GM10847 (cell line): Measurements from ENCODE around the gene SHC4.

Experiments used
- POLR2A ChIP-seq: IDR thresholded peaks from 2 replicates; pipeline ENCODE4 v1.6.1; 2011; ENCODE audit not compliant: insufficient read length; ENCODE audit errors: extremely low read depth

SHC4 gene

DNA sequence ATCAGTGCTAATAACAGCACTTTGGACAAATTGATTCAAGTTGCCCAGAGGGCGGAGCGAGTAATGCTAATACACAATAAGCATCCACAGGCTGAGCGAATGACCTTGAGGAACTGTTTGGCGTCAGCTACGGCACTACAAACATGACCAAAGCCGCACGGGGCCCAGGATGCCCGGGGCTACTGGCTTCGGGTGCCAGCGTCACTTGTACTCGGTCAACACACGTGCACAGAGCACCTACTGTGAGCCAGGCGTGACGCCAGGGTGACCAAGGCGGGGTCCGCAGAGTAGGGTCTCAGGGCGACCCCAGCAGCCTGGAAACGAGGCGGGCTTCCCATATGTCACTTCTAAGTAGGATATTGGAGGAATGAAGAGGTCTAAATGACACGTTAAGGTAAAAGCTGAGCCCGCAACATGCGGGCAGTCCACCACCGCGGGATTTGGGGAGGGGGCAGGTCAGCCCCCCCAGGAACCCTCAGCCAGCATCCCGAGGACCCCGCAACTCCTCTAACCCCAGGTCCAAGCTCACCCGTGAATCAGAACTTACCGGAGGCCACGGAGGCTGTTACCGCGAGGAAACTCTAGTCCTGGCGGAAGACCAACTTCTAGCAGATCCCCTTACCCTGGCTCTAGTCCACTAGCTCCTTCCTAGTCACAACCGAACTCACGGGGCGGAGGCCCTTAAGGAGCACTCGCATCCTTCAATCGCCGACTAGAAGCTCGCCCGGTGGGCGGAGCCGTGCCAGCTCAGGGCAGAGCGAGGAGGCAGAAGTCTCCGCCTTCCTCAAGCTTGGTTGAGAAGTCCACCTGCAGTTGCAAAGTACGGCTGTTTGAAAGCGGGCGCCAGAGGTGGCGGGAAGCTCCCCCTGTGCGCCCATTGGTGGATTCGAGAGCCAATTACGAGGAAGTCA is 153.1 kb downstream of the SHC4 start, which contains the start of gene CEP152:
CEP152 (minus strand) TSS at position 656 of the 911 bp plus-strand sequence. CDS start 5,420 bp downstream, outside the sequence.
- peak; percentile 34 for TF ChIP-seq POLR2A

DNA sequence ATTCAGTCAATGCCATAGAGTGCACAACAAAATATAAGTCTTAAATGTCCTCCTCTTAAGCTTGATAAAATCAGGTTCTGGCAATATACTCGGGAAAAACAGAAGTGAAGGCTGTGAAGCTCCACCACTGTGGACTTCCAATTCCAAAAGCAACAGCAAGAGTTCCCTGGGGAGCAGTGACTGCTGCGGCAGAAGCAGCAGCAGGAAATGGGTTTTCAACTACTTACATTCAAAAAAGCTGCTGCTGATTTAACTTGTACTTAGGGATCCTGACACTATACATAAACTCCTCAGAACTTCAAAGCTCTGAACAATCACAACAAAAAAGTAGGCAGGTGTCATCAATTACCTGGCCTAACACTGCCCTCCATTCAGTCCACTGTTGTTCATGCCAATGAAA is 157.6 kb downstream of the SHC4 start:
- no peak for TF ChIP-seq POLR2A

DNA sequence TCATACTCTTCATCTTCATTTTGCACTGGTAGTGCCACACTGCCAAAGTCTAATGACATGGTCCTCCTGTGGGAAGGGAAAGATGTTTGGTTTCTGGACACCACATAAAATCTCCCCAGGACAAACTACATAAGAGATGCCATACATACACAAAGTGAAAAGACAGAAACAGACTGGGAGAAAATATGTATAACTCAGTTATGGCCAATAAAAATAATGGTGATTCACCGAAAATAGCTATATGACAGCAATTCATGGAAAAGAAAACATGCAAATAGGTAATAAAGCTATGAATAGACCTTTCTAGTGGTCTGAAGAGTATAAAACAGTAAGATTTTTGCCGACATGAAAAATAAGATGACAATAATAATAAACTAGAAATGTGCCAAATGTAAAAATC is 158.1 kb downstream of the SHC4 start:
- no peak for TF ChIP-seq POLR2A

DNA sequence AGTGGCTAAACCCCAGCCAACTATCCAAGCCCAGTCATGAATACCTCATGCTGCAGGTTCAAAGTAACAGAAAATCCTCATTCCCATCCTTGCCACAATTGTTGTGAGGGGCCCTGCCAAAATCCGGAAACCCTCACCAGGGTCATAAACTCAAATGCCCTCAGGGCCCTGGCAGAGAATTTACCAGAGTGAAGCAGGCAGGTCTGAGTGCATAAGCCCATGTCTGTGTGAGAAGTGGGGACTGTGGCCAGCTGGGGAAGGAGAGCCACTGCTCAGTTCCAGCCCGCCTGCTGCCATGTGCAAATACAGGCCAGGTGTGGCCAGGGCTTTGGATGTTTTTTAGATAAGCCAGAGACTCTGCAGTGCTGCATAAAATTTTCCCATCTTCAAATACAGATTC is 159.8 kb downstream of the SHC4 start:
- no peak for TF ChIP-seq POLR2A

DNA sequence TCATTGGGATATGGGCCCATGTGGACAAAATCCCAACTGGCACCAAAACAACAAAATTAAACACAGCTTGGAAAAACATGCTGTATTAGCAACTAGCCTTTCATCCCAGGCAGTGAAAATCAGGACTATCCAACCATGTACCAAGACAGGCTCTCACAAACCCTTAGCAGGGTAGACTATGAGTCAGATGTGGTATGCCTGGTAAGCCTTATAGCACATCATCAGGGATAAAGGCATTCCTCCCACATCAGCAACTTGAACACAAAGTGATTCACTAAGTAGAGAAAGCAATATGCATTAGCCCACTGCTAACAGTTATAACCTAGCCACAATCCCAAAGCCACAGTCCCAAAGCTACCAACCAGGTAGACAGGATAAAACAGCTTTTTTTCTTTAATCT is 160.9 kb downstream of the SHC4 start:
- no peak for TF ChIP-seq POLR2A

DNA sequence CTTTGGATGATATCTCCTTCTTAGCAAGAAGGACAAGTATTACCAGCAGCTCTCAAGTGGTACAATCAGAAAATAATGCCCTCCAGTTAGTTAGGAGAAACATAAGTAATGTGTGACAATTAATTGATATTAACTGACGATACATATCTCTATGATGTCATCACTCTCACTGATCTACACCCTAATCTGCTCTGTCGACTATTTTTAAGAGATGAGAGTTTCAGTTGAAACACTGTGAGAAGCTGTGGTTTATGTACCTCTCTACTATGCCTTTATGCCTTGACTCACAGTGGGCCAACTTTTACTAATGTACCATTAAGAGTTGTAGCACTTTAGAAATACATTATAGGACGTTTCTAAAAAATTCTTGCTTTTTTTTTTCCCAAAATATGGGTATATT is 161.5 kb downstream of the SHC4 start:
- TF ChIP-seq POLR2A = no peak

DNA sequence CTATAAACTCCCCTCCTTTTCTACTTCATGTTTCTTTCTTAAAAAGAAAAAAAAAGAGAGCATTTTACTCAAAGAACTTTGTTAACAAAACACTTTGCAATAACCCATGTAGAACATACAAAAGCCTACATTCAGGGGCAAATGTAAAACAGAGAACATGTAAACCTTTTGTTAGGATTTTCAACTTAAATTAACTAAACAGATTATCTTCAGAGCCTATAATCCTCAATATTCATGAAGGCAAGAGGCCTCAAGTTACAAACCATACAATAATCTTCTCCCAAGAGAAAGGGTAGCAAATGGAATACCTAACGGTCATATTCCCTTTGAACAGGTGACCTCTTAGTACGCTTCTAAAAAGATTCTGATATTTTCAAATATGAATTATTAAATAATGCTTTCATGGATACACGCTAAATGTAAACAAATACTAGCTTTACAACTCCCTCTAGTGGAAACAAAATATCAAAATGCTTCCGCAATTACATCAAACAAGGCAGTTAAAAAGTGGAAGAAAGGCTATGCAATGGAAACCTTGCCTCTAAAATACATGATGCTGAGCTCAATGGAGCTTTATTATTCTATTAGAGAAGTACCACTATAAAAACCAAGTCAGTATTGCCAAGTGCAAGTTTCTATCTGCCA is 162.8 kb downstream of the SHC4 start:
- TF ChIP-seq POLR2A = no peak

DNA sequence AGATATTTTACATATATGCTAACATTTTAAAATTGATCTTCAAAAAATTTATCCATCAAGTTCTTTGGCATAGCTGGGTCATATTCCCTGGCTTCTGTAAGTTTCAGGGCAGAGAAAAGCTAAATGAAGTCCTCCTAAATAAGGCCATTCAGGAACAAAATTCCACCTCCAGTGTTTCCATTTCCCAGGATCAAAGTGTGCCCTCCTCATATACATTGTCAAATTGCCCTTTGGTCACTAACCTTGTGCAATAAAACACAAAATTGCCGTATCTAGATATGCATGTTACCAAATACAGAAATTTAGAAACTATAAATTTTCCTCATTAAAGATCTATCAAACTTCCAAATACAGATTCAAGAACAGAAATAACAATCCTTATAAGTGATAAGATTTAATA is 163.5 kb downstream of the SHC4 start:
- TF ChIP-seq POLR2A = no peak

DNA sequence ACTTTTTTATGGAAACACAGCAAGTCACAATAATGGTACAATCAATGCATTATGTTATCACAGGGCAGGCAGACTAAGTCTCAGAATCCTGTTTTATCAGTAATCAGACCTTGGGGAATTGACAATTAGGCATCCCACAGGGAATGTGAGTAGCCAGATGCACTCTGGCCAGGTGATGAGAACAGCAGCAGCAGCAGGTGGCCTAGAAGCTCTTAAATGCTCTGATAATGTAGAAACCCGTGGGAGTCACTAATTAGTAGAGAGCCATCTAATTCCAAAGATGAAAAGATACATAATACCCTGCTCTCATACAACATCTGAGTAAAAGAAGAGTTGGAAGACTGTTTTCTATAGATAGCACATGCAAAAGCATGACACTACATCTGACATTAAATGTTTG is 165.4 kb downstream of the SHC4 start:
- TF ChIP-seq POLR2A = no peak

DNA sequence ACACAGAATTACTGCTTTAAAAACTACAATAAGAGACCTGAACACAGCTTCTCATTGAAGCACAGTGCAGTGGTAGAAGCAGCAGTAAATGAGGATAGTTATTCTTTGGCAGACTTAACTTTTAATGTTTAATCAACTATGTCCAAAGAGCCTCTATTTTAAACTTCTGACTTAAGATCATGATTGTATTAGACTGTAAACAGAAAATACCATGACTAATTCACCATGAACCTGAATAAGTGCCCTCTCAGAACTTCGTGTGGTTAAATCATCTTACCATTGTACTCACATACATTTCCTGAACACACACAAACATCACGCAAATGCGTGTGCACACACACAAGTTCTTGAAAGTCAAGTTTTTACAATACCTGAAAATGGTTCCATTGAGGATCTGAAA is 166.8 kb downstream of the SHC4 start:
- no peak for TF ChIP-seq POLR2A

DNA sequence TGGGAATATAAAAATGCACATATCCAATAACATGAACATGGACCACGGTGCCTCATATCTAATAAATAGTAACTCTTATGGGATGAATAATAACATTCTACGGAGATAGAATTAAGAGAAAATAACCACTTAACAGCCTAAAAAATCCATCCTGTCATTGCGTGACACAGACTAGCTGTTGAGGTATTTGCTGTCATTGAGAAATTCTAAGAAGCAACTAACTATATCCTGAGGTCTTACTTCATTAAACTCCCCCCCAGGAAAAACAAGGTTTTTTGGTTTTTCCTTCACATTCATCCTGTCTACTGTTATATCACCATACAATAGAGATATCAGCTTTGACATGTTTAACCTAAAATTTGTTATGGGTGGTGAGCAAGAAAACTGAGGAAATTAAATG is 167.2 kb downstream of the SHC4 start:
- no peak for TF ChIP-seq POLR2A

DNA sequence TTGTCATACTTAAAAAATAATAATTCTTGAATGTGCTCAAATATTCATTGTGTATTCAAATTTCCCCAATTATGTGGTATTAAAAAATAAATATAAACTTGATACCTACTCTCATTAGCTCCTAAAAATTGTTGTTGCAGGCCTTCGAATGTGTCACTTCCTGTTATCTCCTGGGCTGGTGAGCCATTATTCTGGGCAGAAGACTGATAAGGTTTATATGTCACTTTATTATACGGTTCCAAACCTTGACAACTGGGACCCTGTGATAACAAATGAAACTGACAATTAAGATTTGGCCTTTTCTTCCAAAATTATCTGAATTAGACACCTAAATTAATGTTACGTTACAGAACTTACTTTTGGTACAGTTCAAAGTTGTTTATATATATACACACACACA is 167.8 kb downstream of the SHC4 start:
- TF ChIP-seq POLR2A = no peak

DNA sequence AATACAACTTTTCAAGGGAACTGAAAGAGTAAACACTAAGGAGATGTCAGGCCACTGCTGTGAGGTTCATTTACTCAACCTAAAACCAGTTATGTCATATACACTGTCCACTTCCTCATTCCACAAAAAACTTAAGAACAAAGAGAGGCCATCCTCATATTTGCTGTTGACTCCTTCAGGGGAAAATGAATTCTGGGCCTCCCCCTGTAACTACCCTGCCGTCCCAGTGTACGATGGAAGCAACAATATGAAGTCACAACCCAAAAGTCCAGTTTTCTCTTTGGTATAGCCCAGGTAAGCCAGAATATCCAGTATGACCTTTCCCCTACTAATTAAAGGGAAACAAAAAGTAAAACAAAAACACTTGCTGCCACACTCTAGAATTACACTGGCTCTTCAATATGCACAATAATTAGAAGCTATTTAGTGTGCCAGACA is 169.0 kb downstream of the SHC4 start:
- no peak for TF ChIP-seq POLR2A

DNA sequence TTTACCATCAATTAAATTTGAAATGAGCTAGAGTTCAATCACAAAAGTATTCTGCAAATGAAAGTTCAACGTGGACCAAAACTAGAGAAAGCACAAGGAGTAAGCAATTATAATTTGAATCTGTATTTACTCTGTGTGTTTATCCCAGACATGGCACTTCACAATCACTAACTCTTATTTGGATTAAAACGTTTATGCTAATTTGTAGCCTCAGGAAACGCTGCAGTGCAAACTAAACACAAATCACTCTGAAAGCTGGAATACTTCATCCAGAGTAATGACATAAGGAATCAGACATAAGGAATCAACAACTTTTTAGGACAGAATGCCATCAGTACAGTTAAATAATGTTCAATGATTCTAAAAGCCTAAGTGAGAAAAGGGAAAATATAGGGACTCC is 171.3 kb downstream of the SHC4 start:
- no peak for TF ChIP-seq POLR2A

DNA sequence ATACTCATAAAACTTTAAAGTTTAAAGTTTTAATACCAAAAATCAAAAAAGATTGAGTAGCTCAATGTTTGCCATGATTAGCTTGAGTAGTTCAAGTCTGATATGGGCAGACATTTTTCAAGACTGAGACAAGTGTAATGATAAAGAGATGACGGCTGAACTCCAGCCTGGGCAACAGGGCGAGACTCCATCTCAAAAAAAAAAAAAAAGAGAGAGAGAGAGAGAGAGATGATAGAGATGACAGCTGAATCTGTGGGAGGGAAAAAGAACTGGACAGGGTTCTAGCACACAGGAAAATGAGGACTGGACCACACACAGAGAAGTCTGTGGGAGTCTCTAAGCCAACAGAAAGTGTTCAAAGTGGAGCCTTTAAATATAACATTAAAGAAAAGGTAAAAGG is 178.0 kb downstream of the SHC4 start:
- no peak for TF ChIP-seq POLR2A

DNA sequence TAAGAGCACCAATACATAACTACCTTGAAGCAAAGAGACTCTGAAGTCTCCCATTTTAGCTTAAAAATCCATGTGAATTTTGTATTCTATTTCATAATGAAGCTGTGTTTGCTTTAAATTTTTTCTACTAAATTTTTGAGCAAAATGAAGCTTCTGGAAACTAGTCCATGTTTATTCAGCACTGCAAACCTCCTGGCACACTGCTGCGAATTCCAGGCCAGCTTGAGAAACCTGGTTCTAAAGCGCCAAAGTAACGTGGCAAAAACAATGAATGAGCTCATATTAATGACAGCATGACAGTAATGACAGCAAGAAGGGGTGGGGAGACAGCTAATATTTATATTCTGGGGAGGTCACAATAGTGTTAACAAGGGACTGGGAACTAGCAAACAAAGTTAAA is 178.5 kb downstream of the SHC4 start:
- TF ChIP-seq POLR2A = no peak
